Right lung (tissue), 10 donors: Measurements from ENCODE around the gene NCKAP5L. TPM values are rescaled to one million over a fixed set of nuclear protein-coding genes. Genes with fewer than 3 reads are reported as not detected.
"Not testable (repeated sequence)": the region's sequence is repeated elsewhere in the genome, so short reads cannot be mapped to it uniquely, and the experiment has no call there.

Experiments
- DNase-seq, 2 donors: peaks; one replicate each; pipeline ENCODE4 v3.0.0-alpha.2; 2013
- long read RNA-seq, 8 donors: transcript quantifications; one replicate each; lab custom pipeline, GENCODE V29; 2026
- polyA plus RNA-seq, 5 donors: library from polyadenylated mRNA; unstranded; fragments of 120-200 nt; gene quantifications; one replicate each; pipeline versions ENCODE4 v1.2.1 to v1.2.3, GENCODE V29; 2013; ENCODE audit warnings: inconsistent platforms in 1 of 5, low replicate concordance in 1 of 5; ENCODE audit not compliant: insufficient read length in 5 of 5, insufficient read depth in 1 of 5

The NCKAP5L gene, protein sequence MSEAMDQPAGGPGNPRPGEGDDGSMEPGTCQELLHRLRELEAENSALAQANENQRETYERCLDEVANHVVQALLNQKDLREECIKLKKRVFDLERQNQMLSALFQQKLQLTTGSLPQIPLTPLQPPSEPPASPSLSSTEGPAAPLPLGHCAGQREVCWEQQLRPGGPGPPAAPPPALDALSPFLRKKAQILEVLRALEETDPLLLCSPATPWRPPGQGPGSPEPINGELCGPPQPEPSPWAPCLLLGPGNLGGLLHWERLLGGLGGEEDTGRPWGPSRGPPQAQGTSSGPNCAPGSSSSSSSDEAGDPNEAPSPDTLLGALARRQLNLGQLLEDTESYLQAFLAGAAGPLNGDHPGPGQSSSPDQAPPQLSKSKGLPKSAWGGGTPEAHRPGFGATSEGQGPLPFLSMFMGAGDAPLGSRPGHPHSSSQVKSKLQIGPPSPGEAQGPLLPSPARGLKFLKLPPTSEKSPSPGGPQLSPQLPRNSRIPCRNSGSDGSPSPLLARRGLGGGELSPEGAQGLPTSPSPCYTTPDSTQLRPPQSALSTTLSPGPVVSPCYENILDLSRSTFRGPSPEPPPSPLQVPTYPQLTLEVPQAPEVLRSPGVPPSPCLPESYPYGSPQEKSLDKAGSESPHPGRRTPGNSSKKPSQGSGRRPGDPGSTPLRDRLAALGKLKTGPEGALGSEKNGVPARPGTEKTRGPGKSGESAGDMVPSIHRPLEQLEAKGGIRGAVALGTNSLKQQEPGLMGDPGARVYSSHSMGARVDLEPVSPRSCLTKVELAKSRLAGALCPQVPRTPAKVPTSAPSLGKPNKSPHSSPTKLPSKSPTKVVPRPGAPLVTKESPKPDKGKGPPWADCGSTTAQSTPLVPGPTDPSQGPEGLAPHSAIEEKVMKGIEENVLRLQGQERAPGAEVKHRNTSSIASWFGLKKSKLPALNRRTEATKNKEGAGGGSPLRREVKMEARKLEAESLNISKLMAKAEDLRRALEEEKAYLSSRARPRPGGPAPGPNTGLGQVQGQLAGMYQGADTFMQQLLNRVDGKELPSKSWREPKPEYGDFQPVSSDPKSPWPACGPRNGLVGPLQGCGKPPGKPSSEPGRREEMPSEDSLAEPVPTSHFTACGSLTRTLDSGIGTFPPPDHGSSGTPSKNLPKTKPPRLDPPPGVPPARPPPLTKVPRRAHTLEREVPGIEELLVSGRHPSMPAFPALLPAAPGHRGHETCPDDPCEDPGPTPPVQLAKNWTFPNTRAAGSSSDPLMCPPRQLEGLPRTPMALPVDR (N-terminal part only)
- polyA plus RNA-seq: 10 to 100 TPM; 13.4 to 25.7 (median 19.2) TPM
- long read RNA-seq, donor 1, full-length matches to known transcripts: 4 of 27 reads
- long read RNA-seq, donor 1, partial matches to known transcripts: 23 of 27 reads
- long read RNA-seq, donor 1, other reads (novel, unspliced or antisense): 0 of 27 reads
- long read RNA-seq, donor 2, full-length matches to known transcripts: 2 of 179 reads
- long read RNA-seq, donor 2, partial matches to known transcripts: 177 of 179 reads
- long read RNA-seq, donor 2, other reads (novel, unspliced or antisense): 0 of 179 reads
- long read RNA-seq, donor 3, full-length matches to known transcripts: 5 of 16 reads
- long read RNA-seq, donor 3, partial matches to known transcripts: 11 of 16 reads
- long read RNA-seq, donor 3, other reads (novel, unspliced or antisense): 0 of 16 reads
- long read RNA-seq, donor 4, partial matches to known transcripts: 8 of 10 reads
- long read RNA-seq, donor 4, other reads (novel, unspliced or antisense): 0 of 10 reads
- long read RNA-seq, donor 5: 0 reads
- long read RNA-seq, donor 6, full-length matches to known transcripts: 4 of 25 reads
- long read RNA-seq, donor 6, partial matches to known transcripts: 21 of 25 reads
- long read RNA-seq, donor 6, other reads (novel, unspliced or antisense): 0 of 25 reads
- long read RNA-seq, donor 7, full-length matches to known transcripts: 2 of 2 reads
- long read RNA-seq, donor 7, partial matches to known transcripts: 0 of 2 reads
- long read RNA-seq, donor 7, other reads (novel, unspliced or antisense): 0 of 2 reads
- long read RNA-seq, donor 8, partial matches to known transcripts: 0 of 1 reads
- long read RNA-seq, donor 8, other reads (novel, unspliced or antisense): 0 of 1 reads

DNA sequence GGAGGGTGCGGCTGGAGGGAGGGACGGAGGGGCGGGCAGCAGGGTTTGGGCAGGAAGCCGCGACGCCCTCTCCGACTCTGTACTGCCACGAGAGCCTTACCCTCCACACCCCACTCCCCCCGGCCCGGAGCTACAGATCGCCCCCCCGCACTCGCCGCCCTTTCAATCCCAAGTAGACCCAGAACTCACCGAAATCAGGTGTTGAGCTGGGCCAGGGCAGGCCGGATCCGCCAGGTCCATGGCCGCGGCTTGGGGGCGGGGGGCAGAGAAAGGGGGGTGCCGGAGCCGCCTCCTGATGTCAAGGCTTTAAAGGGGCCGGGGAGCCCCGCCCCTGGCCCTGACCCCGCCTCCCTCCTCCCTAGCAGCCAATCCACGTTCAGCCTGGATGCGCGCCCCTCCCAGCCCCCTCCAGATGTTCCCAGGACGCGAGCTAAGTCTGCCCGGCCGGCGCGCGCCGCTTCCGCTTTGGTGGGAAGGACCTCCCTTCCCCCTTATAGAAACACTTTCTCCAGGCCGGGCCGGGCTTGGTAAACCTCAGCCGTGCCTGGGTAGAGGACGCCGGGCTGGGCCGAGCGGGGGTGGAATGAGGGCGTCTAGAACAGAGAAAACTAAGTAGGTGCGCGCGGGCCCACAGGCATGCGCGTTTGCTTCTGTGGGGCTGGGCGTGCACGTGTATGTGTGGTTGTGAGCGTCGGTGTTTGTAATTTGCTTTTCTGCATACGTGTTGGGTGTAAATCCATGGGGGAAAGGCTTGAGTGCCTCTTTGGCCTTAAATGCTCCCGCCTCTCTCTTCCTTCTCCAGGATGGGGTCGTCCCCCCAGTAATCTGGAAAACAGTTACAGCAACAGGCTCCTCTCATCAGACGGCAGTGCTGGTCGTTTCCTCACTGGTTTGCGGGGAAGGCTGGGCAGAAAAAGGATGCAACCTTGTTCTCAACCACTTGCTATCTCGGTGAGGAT lies at the start of gene NCKAP5L:
TSS of gene NCKAP5L (minus strand) at position 281 of the 959 bp plus-strand sequence. CDS start 24,369 bp downstream, outside the sequence.
- DNase-seq: peak; percentile 96

DNA sequence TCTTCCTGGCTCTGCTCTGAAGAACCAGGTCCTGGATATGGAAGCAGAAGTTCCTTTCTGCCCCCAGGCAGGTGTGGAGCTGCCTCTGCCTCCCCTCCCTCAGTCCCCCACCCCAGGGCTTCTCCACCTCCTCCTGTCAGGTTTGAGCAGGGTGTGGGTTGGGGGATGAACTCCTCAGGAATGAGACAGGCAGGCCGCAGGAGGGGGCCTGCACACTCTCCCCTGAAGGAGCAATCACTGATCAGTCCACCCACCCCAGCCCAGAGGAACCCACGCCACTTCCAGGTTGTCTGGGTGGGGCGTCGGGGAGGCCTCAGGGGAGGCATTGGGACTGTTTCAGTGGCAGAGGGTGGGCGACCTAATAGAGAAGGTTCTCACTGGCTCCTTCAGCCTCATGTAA lies 48.9 kb upstream of the NCKAP5L start:
- no peak for DNase-seq

DNA sequence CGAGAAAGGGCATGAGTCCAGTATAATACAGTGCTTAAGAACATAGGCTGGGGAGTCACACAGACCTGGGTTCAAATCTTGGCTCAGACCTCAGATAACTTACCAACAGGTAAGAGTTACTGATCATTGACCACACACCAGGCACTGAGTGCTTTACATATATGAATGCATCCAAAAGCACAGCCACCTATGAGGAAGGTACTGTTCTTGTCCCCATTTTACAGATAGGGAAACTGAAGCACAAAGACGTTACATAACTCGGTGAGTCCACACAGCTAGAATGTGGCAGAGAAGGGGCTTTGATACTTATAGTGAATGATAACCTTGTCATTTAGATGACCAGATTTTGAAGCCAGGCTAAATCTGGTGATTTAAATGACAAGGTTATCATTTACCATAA lies 47.9 kb upstream of the NCKAP5L start:
- no peak for DNase-seq

DNA sequence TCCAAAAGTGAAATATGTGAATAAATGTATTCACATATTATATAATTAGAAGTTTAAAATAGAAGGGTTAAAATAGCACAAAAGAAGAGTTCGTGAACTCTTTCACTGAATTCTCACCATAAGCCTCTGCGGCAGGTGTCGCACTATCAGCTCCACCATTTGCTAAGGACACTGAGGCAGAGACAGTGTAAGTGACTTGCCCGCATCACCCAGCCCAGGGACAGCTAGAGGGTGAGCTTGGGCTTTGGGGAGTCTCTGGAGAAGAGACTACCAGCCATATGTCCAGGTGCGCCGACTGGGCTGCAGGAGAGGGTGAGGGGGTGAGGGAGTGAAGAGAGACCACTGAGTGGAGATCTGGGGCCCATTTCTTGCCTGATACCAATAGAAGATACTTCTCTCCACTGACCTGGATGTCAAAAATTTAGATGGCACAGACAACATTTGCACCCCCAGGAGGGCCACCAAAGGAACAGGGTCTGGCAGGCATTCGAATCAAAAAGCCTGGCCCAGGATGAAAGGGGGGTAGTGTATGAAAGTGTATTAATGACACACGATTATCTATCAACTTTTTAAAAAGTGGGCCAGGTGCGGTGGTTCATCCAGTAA lies 47.0 kb upstream of the NCKAP5L start:
- no peak for DNase-seq

DNA sequence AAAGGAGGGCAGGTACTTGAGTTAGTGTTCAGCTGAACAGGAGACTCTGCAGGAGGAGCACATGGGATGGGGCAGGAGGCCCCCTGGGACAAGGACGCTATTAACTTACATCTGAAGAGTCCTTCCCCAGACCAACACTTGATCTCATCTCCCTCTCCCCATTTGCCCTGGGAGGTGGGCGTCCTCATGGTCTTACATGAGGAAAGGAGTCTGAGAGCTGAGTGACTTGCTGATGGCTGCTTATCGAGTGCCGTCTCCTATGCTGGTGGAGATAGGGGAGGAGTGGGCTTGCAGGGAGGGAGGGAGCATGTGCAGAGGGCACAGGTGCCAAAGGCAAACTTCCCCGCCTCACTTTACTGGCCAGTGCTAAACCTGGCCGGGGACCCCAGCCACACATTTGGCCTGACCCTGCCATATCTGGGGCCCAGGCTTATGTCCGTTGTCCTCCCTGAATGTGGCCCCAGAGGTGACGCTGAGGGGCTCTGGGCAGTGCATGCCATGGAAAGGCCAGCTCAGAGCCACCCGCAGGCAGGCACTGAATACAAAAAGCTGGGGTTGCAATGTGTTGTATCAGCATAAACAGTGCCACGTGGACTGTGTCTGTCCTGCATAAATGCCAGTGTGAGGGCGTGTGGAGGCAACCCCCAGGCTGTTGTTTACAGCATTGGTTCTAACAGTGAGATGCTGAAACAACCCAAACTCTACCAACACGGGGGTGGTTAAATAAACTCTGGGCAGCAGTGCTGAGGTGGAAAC lies 46.1 kb upstream of the NCKAP5L start:
- no peak for DNase-seq

DNA sequence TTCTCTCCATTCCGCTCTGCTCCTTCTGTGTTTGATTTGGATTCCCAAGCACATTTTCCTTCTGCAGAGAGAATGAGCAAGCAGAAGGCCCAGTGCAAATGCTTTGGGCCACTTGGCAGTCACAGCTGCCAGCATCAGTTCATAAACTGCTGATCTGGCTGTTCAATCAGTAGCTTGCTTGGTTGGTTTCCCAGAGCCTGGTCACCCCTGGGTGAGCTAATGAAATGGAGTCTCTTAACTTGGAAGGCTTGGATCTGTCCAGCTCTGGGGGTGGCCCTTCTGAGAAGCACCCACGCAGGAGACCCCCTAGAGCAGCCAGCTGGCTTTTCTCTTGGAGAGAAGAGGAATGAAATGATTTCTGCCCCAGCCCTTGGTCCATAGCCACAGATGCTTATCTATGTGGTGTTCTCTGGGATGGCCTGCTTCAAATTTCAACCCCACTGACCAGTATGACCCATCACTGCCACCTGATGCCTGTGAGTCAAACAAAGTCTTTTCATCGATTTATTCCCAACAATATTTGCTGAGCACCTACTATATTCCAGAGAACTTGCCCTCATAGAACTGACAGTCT lies 45.2 kb upstream of the NCKAP5L start:
- peak; percentile 47 to 50 for DNase-seq

DNA sequence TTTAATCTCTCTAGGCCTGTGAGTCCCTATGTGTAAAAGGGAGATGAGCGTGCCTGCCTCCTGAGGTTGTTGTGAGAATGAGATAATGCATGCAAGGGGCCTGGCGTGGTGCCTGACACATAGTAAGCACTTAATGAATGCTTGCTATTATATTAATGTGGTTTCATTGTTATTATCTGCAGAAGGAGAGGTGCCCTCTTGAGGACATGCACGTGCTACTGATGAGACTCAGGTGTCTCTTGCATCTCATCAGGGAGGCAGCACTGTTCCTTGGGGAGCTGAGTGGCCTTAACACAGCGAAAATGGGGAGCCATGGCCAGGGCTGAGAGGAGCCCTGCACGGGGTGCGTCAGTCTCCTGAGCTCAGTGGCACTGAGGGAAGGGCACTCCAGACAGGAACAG lies 44.6 kb upstream of the NCKAP5L start:
- no peak for DNase-seq

DNA sequence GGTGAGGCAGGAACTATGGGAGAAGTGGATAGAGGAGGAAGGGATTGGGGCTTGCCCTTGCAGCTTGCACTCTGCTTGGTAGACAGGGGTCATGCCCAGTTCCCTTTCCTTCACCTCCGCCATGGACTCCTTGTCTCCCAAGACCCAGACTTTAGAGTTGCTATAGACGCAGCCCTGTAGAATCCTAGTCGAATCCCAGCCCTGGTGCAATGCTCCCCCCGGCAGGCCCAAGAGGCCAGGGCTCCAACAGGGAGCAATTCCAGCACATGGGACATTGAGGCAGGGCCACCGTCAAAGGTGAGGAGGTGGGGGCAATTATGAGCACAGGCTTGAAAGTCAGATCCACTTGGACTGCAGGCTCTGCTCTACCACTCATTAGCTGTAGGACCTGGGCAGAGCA lies 44.2 kb upstream of the NCKAP5L start:
- no peak for DNase-seq

DNA sequence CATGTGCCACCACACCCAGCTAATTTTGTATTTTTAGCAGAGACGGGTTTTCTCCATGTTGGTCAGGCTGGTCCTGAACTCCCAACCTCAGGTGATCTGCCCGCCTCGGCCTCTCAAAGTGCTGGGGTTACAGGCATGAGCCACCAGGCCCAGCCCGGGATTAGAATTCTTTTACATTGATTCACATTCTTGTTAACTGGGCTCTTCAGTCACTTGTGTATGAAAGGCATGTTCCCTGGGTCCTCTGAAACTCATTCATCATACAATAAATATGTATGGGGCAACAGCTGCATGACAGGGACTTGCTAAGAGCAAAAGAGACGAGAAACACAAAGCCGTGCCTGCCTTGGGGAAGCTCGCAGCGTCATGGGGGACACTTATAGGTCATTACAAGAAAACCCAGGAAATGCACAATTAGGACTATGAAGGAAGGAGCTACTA lies 43.6 kb upstream of the NCKAP5L start:
- DNase-seq: not testable (repeated sequence)

DNA sequence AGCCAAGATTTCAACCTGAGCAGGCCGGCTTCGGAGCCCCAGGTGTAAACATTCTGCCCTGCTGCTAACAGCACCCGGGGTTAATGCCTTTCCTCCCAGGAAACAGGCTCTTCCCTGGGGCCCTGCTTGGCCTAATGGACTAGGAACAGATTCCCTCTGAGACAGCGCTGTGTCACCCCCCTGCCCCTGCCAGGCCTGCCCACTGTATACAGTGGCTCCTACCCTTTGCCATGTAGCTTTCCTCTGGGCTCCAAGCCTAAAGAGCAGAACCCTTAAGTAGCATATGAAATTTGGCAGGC lies 43.0 kb upstream of the NCKAP5L start:
- DNase-seq: no peak

DNA sequence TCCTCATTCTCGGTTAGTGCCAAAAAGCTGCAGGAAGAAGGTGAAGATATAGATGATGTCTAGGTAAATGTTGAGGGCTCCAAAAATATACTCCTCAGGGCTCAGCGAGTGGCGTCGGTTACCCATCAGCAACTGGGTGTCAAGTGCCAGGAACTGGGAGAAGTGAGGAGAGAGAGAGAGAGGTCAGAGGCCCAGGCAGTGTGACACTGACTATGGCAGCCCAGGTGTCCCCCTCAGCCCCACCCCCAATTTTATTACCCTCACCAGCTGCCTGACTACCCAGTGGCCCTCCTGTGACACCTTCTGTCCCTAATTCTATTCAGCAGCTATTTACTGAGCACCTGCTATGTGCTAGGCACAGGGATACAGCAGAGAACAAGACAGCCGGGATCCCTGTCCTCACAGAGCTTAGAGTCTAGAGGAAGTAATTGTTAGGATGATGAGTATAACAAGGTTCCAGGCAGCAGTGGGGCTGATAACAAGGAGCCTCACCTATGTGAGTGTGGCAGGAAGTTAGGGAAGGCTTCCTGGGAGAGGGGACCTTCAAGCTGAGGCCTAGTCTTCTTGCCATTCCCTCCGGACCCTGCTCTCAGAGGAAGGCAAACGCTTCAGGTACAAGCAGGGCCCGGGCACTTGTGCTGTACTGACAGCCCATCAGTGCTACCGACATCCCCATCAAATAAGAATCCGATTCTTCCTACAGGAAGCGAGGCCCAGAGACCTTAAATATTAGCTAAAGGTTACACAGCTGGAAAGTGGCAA lies 42.5 kb upstream of the NCKAP5L start:
- no peak for DNase-seq

DNA sequence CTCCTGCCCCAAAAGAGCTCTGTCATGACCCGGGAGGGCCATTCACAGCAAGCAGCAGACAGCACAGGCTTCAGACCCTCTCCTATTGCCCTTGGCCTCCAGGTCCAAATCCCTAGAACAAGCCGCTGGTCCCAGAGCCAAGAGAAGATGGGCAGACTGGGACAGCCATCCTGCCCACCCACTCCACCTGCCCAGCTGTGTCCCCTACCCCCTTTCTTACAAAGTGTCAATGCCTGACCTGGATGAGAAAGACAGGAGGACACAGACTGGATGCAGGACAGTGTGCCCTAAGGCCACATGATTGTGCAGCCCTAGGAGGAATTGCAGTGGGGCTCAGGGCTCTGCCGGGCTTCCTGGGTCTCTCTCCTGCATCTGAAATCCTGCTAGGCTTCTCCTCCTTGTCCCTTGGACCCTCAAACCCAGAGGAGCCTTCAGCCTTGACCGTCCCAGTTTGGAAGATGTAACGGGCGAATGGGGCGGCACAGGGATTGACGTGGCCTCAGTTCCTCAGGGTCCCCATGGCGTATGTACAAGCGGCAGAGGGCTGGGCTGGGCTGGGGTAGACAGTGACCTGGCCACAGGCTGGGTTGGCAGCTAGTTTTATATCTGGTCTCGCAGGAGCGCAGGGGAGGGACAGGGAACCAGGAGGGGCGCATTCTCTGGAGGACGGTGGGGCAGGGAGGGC lies 41.7 kb upstream of the NCKAP5L start:
- DNase-seq: no peak

DNA sequence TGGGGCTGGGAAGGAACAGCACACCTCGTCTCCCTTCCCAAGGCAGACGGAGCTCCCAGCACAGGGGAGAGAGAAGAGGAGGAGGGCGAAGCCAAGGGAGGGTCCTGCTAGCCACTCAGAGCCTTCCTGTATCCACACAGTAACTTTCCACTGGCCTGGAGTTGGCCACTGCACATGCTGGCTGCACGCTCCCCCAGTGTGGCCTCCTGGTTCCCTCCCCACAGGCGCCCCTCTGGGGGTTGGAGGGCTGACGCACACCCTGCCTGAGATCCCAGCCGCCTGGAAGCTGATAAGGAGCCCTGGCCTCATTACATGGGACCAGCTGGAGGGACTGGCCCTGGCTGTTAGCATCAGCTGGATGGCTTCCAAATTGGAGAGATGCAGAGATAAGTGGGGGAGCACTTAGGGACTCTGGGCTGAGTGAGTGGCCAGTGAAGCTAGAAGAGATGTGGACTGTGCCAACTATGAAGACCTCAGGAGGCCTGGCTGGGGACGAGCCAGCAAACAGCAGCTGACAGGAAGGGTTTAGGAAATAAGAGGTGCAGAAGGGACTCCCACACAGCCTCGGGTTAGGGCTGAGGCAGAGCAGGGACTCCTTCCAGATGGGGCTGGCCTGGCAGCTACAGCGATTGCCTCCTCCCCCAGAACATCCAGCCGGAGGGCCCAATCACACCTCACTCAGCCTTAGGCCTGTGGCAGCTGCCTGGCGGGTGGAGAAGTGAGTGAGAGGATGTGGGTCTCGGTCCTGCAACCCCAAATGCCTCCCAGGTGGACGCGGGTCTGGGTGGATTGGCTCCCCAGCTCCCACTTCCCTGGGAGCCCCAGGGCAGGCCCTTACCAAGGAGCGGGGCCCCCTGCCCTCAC lies 41.0 kb upstream of the NCKAP5L start:
- peak; percentile 98 to 99 for DNase-seq

DNA sequence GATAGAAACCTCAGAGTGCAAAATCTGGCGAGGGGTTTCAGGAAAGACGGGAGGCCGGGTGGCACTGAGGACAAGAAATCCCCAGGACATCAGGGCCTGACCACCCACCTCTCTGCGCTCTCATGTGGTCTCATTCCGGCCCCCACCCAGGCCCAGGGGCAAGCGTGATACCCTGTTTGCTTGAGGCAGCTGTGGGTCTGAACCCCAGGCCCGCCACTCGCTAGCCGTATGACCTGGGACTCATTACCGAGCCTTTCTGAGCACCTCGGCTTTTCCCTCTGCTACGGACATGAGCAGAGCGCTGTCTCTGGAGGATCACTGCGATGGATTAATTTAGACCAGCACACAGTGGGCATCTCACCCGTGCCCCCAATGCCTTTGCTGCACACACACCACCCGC lies 40.2 kb upstream of the NCKAP5L start:
- DNase-seq: no peak
